Activated CD8-positive, alpha-beta memory T cell treated with anti-CD3 and anti-CD28 coated beads, Interleukin-2, amount 50 U/mL, for 1 hour (primary cell): ENCODE results near the gene ANKRD7.
"Not testable (repeated sequence)": the region's sequence is repeated elsewhere in the genome, so short reads cannot be mapped to it uniquely, and the experiment has no call there.

Experiments
- DNase-seq: peaks from one replicate; pipeline ENCODE4 v3.0.0-alpha.2; 2020; ENCODE audit errors: extremely low read depth

The ANKRD7 gene

DNA sequence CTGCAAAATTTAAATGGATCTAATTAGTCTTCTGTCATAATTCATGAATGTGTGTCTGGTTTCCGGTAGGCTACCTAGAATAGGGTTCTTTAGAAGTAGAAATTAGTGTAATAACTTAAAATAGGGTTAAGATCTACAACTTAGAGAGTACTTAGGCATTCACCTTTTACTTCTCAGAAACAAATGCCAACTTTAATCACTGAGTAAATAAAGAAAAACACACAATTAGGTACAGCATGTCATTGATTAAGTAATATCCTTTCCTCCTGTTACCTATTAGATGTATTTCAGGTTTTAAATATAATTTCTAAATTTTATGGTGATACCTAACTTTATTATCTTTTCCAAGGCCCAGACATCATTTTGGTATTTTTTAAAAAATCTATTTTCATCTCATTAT lies 9.3 kb downstream of the ANKRD7 start:
- DNase-seq: no peak

- no peak for DNase-seq
Observed at GRCh38 chr7:118239014-118239413, 14.5 kb downstream of the ANKRD7 start.

- DNase-seq: not testable (repeated sequence)
Observed at GRCh38 chr7:118240320-118240719, 15.8 kb downstream of the ANKRD7 start.

DNA sequence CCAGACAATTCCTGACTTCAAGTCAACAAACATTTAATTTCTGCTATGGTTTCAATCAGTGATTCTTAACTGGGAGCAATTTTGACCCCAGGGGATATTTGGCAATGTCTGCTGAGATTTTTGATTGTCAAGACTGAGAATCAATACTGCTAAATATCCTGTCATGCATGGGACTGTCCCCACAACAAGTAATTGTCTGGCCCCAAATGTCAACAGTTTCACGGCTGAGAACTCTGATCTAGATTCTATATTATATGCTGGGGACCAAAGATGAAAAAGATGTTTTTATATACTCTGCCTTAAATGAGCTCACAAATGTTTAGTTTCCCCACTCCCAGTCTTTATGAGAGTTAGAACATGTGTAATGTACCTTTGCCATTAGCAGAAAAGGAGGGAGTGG lies 19.2 kb downstream of the ANKRD7 start:
- DNase-seq: no peak

DNA sequence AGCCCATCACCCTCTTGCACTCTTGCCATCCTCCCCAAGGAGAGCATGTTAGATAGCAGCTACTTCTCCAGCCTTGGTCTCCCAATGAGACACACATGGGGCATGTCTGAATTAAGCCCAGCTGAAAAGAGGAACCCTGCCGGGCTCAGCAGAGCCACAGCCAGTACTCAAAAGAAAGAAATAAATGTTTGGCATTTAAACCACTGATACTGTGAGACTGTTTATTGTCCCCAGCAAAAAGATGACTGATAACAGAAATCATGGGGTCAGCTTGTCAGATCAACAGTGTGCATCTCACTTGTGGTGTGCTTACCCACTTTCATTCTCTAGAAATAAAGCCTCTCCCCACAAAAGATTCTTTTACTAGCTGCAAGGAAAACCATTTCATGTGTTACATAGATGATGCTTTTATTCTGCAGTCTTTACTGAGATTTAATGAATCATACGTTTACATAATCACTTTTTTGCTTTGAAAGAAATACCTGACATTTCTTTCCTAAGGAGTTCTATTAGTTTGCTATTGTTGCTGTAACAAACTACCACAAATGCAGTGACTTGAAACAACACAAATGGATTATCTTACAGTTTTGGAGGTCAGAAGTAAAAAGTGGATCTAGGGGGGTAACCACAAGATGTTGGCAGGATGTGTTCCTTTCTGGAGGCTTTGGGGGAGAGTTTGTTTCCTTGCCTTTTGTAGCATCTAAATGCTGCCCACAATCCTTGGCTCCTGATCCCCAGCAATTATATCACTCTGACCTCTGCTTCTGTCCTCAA lies 20.9 kb downstream of the ANKRD7 start:
- no peak for DNase-seq

GRCh38 chr7:118250860-118251494 lies 26.5 kb downstream of the ANKRD7 start:
- DNase-seq: no peak

DNA sequence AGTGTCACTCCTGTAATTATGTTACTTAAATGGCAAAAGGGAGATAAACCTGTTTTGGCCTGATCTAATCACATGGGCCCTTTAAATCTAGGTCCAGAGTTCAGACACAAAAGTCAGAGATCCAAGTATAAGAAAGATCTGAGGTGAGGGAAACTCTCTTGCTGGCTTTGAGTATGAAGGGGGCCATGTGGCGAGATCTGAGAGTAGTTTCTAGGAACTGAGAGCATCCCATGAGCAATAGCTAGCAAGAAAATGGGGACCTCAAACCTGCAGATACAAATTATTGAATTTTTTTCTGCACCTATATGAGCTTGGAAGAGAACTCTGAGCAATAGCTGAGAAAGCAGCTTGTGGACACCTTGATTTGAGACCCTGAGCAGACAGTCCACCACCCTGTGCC lies 27.6 kb downstream of the ANKRD7 start:
- DNase-seq: no peak

GRCh38 chr7:118259115-118259514 lies 34.6 kb downstream of the ANKRD7 start:
- no peak for DNase-seq

DNA sequence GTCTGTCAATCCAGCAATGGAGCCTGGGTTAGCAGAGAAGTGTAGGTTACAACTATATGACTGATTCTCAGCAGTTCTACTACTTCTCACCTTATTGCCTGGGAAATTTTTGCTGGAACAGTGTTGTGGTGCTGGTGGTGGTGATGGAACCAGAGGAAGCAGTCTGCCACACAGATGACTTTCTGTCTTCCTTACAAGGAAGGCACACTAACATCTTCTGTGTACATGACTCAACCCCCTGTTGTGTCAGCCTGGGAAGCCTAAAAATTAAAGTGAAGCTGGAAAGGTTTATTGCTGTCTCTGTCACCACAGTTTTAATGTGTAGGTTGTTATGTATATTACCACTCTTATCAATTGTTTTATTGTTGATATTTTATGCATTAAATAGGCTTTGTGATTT lies 40.3 kb downstream of the ANKRD7 start:
- DNase-seq: no peak

- DNase-seq: no peak
Observed at GRCh38 chr7:118280319-118281012, 56.0 kb downstream of the ANKRD7 start.

DNA sequence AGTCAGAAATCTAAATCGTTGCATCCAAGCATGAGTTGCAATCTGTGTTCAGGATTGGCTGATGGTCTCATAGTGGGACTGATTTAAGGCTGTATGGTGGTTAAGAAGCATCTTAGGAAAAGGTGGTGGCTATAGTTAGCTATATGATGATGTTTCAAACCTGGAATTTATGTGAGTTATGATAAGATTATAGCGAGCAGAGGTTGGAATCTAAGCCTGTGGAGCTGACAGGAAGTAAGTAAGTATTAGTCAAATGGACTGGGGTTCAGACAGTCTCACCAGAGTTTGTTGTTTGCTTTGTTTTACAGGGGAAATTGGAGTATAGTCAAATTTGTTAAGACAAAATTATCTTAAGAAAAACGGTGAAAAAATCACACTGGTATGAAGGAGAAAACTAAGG lies 56.7 kb downstream of the ANKRD7 start:
- DNase-seq: no peak

DNA sequence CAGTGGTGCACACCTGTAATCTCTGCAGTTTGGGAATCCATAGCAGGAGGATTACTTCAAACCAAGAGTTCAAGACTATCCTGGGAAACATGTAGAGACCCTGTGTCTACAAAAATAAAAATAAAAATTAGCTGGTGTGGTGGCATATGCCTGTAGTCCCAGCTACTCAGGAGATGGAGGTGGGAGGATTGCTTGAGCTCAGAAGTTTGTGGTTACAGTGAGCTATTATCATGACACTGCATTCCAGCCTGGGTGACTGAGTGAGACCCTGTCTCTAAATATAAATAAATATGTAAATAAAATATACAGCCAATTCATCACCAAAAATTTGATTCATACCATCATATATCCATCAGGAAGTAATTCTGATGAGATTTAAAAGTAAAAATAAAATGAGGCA lies 60.9 kb downstream of the ANKRD7 start:
- no peak for DNase-seq

GRCh38 chr7:118286131-118286530 lies 61.6 kb downstream of the ANKRD7 start:
- DNase-seq: no peak

DNA sequence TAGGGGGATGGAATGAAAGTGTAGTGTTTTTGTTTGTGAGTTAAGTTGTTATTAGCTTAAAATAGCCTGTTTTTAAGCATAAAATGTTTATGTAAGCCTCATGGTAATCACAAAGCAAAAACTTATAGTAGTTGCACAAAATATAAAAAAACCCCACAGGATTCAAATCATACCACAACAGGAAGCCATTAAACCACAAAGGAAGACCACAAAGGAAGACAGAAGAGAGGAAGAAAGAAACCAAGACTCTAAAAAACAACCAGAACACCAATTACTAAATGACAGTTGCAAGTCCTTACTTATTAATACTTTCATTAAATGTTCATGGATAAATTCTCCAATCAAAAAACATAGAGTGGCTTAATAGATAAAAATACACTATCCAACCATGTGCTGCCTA lies 63.6 kb downstream of the ANKRD7 start:
- DNase-seq: no peak

DNA sequence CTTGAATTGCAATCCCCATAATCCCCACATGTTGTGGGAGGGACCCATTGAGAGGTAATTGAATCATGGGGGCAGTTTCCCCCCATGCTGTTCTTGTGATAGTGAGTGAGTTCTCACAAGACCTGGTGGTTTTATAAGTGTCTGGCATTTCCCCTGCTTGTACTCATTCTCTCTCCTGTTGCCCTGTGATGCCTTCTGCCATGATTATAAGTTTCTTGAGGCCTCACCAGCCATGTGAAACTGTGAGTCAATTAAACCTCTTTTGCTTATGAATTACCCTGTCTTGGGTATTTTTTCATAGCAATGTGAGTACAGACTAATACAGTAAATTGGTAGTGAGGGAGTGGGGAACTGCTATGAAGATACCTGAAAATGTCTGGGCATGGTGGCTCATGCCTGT lies 65.0 kb downstream of the ANKRD7 start:
- no peak for DNase-seq
